Measurements from ENCODE around the gene CELA1. TPM values are rescaled to one million over a fixed set of nuclear protein-coding genes. Genes with fewer than 3 reads are reported as not detected.
"Not testable (repeated sequence)": the region's sequence is repeated elsewhere in the genome, so short reads cannot be mapped to it uniquely, and the experiment has no call there.

Gene CELA1
- polyA plus RNA-seq, 6 donors from 2014 or later: not detected

DNA sequence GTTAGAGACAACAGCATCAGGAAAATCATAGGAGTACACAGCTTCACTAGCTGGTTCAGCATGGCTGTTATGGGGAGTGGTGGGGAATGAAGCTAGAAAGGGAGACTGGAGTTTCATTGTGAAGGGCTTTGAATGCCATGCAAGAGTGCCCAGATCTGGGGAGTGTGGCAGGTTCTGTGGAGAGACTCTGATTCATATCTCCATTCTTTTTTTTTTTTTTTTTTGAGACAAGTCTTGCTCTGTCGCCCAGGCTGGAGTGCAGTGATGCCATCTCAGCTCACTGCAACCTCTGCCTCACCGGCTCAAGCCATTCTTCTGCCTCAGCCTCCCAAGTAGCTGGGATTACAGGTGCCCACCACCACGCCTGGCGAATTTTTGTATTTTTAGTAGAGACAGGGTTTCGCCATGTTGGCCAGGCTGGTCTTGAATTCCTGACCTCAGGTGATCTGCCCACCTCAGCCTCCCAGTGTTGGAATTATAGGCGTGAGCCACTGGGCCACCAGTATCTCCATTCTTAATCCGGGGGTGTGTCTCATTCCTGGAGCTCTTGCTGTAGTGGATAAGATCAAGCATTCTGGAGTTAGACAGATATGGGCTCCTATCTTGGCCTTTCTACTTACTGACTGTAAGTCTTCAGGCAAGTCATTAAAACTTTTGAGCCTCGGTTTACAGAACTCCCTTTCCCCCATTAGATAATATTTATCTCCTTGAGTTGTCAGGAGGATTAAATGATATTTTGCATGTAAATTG, 28.2 kb downstream of the CELA1 start:
- H3K9me3 Mint-ChIP-seq; DNase-seq; ATAC-seq (ENCODE audit: low read depth in 2 of 2); H3K27me3 Mint-ChIP-seq: not testable (repeated sequence)
- H3K36me3 Mint-ChIP-seq: peaks cover 6 to 12% of the 10 kb centered on the region in 2 donors
- peak overlapping the region; percentile 70 to 95 (median 87) for H3K4me3 Mint-ChIP-seq
- H3K27ac Mint-ChIP-seq: peak overlapping the region; percentile 57 to 95 (median 84)
- H3K4me1 Mint-ChIP-seq: peaks cover 64 to 71% (median 68%) of the 10 kb centered on the region in 3 donors

DNA sequence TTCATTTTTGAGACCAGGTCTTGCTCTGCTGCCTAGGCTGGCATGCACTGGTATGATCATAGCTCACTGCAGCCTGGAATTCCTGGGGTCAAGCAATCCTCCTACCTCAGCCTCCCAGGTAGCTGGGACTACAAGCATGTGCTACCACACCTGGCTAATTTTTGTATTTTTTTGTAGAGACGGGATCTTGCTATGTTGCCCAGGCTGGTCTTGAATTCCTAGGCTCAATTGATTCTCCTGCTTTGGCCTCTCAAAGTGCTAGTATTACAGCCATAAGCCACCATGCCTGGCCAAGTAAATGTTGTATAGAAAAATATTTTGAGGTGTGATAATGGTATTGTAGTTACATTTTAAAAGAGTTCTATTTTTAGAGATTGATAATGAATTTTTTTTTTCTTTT, 35.1 kb downstream of the CELA1 start:
- Mint-ChIP-seq H3K9me3 (no peaks in the 10 kb centered on the region), H3K4me3 (no peak overlapping the region), H3K27ac (peak overlapping the region in 1 of 6 donors; percentile 89), H3K36me3 (peaks cover 18 to 29% of the 10 kb centered on the region in 2 donors), H3K27me3 (no peaks in the 10 kb centered on the region), H3K4me1 (peaks cover 28 to 35% (median 30%) of the 10 kb centered on the region in 3 donors)
- no peak for DNase-seq
- ATAC-seq (ENCODE audit: low read depth in 2 of 2): no peak

DNA sequence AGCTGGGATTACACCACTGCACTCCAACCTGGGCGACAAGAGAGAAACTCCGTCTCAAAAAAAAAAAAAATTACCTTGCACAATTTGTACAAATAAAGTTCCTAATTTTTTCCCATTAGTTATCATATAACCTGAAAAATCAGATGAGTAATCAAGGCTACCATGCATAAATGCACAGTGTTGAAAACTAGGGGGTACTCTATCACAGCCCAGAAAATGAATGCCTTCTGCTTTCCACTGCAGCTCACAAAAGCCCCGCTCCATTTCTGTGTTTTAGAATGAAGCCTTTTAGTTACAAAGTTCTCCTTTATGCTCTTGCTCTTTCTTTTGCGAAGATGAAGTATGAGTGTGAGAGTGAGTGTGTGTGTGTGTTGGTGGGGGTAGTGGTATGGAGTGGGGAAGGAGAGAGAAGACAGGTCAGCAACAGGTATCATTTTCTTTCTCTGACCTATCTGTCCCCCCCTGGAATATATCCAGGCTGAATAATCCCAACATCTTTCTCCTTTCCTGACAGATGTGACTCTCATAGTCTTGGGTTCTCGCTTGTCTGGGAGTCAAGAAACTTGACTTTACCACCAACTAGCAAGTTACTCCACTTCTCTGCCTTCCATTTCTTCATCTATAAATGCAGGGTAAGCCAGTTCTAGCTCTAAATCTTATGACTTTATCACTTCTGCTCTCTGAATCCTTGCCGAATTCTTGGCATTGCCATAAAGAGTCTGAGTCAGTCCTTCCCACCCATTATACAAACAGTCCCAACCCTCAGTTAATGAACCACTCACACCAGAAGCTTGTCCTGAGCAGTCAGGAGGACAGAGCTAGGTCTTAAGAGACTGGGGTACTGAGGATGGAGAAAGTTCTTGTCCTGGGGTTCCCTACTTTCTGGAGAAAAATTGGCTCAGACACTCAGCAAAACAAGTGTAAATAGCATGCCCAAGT, 38.6 kb downstream of the CELA1 start:
- no peaks in the 10 kb centered on the region for H3K27me3 Mint-ChIP-seq
- no peaks in the 10 kb centered on the region for H3K9me3 Mint-ChIP-seq
- H3K36me3 Mint-ChIP-seq: peaks cover 21 to 33% of the 10 kb centered on the region in 2 donors
- peak overlapping the region in 5 of 6 donors; percentile 2 to 82 (median 78) for H3K27ac Mint-ChIP-seq
- peaks cover 21 to 40% (median 33%) of the 10 kb centered on the region in 3 donors for H3K4me1 Mint-ChIP-seq
- no peak for DNase-seq
- no peak overlapping the region for H3K4me3 Mint-ChIP-seq
- peak; percentile 53 to 65 for ATAC-seq (ENCODE audit: low read depth in 2 of 2)

DNA sequence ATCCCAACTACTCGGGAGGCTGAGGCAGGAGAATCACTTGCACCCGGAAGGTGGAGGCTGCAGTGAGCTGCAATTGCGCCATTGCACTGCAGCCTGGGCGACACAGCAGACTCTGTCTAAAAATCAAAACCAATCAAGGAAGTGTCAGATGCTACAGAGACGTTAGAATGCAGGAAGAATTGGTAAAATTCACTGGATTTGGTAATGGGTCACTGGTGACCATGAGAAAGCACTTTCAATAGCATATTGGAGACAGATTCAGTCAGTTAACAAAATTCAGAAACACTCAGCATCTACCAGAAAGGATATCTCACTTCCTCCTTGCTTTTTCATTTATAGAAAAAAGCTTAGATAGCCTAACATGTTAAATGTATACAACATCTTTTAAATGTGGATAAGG, 40.0 kb downstream of the CELA1 start:
- Mint-ChIP-seq H3K4me3 (no peak overlapping the region), H3K4me1 (peaks cover 20 to 38% (median 33%) of the 10 kb centered on the region in 3 donors)
- ATAC-seq (ENCODE audit: low read depth in 2 of 2): no peak

DNA sequence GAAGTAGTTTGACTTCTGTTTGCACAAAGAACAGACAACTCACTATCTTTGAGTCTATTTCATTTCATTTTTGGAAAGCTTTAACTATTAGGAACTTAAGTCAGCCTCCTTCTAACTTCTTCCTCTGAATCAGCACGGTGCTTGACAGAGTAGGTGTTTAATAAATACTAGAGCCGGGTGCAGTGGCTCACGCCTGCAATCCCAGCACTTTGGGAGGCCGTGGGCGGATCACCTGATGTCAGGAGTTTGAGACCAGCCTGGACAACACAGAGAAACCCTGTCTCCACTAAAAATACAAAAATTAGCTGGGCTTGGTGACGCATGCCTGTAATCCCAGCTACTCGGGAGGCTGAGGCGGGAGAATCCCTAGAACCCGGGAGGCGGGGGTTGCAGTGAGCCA, 45.7 kb downstream of the CELA1 start:
- peaks cover 28 to 30% of the 10 kb centered on the region in 2 donors for H3K36me3 Mint-ChIP-seq
- not testable (repeated sequence) for H3K4me1 Mint-ChIP-seq; DNase-seq; H3K9me3 Mint-ChIP-seq; H3K4me3 Mint-ChIP-seq; H3K27me3 Mint-ChIP-seq; ATAC-seq (ENCODE audit: low read depth in 2 of 2)
- peak overlapping the region in 2 of 6 donors; percentile 18 to 76 for H3K27ac Mint-ChIP-seq

More for the DNA sequence above, 40.0 kb downstream of the CELA1 start:
- DNase-seq: no peak
- Mint-ChIP-seq H3K27me3 (no peaks in the 10 kb centered on the region), H3K27ac (peak overlapping the region in 2 of 6 donors; percentile 24 to 86), H3K9me3 (no peaks in the 10 kb centered on the region), H3K36me3 (peaks cover 24 to 36% of the 10 kb centered on the region in 2 donors)

DNA sequence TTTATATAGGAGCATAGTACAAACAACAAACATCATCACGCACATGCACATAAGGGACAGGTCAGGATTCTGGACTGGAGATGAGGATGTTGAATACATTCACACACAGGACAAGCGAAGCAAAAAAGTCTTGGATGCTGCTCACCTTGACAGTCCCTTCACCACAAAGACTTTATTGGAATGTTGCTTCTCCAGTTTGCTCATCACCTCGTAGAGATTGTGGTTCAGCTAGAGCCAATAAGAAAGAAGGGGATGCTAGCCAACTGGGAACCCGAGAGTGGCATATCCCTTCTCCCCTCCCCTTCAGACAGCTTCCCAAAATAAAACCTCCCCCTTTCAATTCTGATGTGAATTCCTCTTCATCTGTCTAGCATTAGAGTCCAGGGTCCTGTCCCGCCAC, 50.8 kb downstream of the CELA1 start:
- H3K27me3 Mint-ChIP-seq: no peaks in the 10 kb centered on the region
- DNase-seq (no peak), ATAC-seq (ENCODE audit: low read depth in 2 of 2) (no peak)
- H3K9me3 Mint-ChIP-seq: no peaks in the 10 kb centered on the region
- no peak overlapping the region for H3K4me3 Mint-ChIP-seq
- H3K36me3 Mint-ChIP-seq: peaks cover 8 to 25% of the 10 kb centered on the region in 2 donors
- peak overlapping the region in 1 of 6 donors; percentile 24 for H3K27ac Mint-ChIP-seq
- peaks cover 5 to 6% (median 6%) of the 10 kb centered on the region in 3 donors for H3K4me1 Mint-ChIP-seq

DNA sequence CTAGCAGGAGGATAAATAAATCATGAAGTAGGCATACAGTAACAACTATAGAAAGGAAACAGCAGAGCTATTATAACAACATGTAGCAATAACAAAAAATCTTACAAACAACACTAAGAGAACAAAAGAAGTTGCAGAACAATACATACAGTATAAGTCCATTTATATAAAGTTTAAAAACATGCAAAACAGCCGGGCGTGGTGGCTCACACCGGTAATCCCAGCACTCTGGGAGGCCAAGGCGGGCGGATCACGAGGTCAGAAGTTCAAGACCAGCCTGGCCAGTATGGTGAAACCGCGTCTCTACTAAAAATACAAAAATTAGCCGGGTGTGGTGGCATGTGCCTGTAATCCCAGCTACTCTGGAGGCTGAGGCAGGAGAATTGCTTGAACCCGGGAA, 52.4 kb downstream of the CELA1 start:
- not testable (repeated sequence) for H3K4me1 Mint-ChIP-seq; ATAC-seq (ENCODE audit: low read depth in 2 of 2); H3K27me3 Mint-ChIP-seq; H3K4me3 Mint-ChIP-seq; DNase-seq; H3K27ac Mint-ChIP-seq; H3K9me3 Mint-ChIP-seq
- H3K36me3 Mint-ChIP-seq: peaks cover 3 to 21% of the 10 kb centered on the region in 2 donors

DNA sequence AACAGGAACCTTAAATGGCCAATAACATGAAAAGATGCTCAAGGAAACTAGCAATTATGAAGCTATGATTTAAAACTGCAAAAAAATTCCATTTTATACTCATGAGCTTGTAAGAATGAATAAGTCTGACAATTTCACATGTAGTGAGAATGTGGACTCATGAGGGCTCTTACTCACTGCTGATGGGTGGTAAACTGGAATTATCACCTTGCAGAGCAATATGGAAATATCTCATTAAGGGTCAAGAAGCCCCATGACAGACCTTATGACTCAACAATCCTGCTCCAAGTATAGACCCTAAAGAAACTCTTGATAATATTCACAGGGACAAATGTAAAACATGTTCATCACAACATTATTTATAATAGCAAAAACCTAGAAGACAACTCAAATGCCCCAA, 52.8 kb downstream of the CELA1 start:
- peaks cover 0 to 17% of the 10 kb centered on the region in 2 donors for H3K36me3 Mint-ChIP-seq
- H3K4me3 Mint-ChIP-seq: no peak overlapping the region
- no peak for ATAC-seq (ENCODE audit: low read depth in 2 of 2)

DNA sequence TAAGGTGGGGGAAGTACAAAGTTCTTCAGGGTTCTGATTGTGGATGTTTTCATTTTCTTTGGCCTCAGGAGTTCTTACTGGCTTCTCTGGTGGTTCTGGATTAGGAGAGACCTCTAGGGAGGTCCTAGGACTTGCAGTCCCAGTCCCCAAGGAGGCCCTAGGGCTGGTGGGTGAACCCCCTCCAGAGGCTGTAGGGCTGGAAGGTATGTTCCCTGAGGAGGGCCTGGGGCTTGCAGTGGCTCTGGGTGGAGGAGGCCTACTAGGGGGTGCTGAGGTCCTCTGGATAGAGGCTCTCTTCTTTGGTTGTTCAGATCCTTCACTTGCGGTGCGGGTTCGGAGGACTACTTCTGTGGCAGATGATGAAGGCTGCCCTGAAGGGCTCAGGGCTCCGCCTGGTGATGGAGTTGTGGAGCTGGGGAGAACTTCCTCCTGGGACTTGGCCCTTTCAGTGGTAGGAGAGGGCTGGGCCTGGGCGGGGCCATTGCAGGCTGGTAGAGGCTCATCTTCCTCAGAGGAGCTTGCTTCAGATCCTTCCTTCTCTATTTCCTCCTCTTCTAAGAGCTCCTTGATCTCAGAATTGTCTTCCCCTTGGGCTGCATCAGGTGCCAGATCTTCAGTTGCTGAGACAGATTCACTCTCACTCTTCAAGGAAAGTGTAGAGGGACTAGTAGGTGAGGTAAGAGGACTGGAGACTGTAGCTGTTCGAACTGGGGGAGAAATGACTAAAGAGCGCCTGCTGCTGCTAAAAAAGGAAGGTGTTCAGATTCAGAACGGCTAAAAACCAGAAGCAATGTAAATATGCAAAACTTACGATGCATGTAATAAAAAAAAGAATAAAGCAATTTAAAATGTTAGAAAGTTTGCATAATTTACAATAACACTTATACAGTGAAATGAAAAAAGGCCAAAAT, 54.6 kb downstream of the CELA1 start:
- H3K9me3 Mint-ChIP-seq, H3K27me3 Mint-ChIP-seq, DNase-seq, H3K4me1 Mint-ChIP-seq: not testable (repeated sequence)
- H3K36me3 Mint-ChIP-seq: peaks cover 0 to 15% of the 10 kb centered on the region in 2 donors
- peak in 1 of 2 donors; percentile 45 for ATAC-seq (ENCODE audit: low read depth in 2 of 2)
- peak overlapping the region in 3 of 6 donors; percentile 44 to 85 (median 52) for H3K27ac Mint-ChIP-seq
- H3K4me3 Mint-ChIP-seq: peak overlapping the region in 1 of 8 donors; percentile 37

More for the DNA sequence above, 52.8 kb downstream of the CELA1 start:
- no peaks in the 10 kb centered on the region for H3K27me3 Mint-ChIP-seq
- H3K9me3 Mint-ChIP-seq: no peaks in the 10 kb centered on the region
- peaks cover 5 to 6% (median 6%) of the 10 kb centered on the region in 3 donors for H3K4me1 Mint-ChIP-seq
- no peak overlapping the region for H3K27ac Mint-ChIP-seq
- no peak for DNase-seq

DNA sequence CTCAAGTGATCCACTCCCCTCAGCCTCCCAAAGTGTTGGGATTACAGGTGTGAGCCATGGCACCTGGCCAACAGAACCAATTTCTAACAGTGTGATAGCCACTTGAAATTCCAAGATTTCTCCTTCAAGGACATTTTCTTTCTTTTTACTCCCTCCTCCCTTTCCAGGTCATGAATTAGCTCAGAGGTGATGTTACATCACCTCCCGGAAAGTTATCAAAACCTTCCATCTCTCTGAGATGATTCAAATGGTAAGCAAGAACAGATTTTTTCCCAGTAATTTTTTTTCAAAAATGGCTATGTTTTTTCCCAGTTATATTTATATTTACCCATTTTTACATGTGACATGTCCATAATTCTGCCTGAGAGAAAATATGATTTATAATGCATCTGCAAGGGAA, 60.6 kb downstream of the CELA1 start:
- no peak for DNase-seq
- Mint-ChIP-seq H3K9me3 (no peaks in the 10 kb centered on the region), H3K27me3 (no peaks in the 10 kb centered on the region), H3K4me1 (peaks cover 0 to 1% (median 0%) of the 10 kb centered on the region in 3 donors), H3K36me3 (peaks cover 0 to 5% of the 10 kb centered on the region in 2 donors), H3K4me3 (no peak overlapping the region), H3K27ac (peak overlapping the region in 4 of 6 donors; percentile 9 to 79 (median 39))
- ATAC-seq (ENCODE audit: low read depth in 2 of 2): no peak

DNA sequence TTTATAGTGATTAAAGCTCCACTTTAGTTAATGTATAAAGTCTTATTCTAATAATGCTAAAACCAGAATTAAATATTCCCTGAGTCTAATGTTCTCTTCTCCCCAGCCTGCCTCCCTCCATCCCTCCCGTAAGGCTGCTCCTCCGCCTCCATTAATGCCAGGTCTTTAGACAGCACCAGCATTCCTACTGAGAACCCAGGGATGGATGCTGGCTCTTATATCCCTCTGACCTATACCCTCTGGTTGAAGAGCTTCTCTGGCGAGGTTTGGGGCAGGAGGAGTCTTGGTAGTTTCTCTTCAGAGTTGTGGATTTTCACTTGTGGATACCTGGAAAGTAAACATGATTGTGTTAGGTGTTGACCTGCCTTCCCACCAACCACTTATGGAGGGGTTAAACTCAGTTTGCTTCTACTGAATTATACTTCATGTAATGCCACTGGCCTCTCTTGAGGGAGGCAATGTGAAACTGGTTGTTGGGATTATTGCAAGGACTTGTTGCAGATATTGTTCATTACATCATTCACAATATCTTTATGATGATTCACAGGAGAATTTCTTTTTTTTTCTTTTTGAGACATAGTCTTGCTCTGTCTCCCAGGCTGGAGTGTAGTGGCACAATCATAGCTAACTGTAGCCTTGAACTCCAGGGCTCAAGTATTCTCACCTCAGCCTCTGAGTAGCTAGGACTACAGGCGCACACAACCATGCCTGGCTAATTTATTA, 65.1 kb downstream of the CELA1 start:
- peaks cover 0 to 10% of the 10 kb centered on the region in 2 donors for H3K36me3 Mint-ChIP-seq
- no peak overlapping the region for H3K4me3 Mint-ChIP-seq
- DNase-seq (no peak), ATAC-seq (ENCODE audit: low read depth in 2 of 2) (no peak)
- H3K9me3 Mint-ChIP-seq: no peaks in the 10 kb centered on the region
- H3K4me1 Mint-ChIP-seq: peaks cover 3 to 8% (median 6%) of the 10 kb centered on the region in 3 donors
- H3K27ac Mint-ChIP-seq: peak overlapping the region in 3 of 6 donors; percentile 32 to 51 (median 44)
- H3K27me3 Mint-ChIP-seq: no peaks in the 10 kb centered on the region
